Panc1 (cell line): ENCODE measurements around the gene IL6.

Source experiments
- POLR2AphosphoS5 ChIP-seq: IDR thresholded peaks from 2 replicates; pipeline ENCODE4 v1.6.1; 2012; ENCODE audit warnings: mild to moderate bottlenecking, low read depth, low read length, moderate library complexity
- TF ChIP-seq, protein P1 (sequence below): fragments of 450-650 bp; IDR thresholded peaks from 2 replicates; pipeline ENCODE4 v1.5.1; 2017; ENCODE audit warnings: mild to moderate bottlenecking
- TF ChIP-seq, protein P2 (sequence below), 2 experiments: IDR thresholded peaks; 2 replicates each; pipeline ENCODE4 v1.6.1; 2011 to 2012; ENCODE audit warnings: low read depth in 2 of 2, control low read depth in 1 of 2, low read length in 1 of 2, mild to moderate bottlenecking in 1 of 2, moderate library complexity in 1 of 2; ENCODE audit not compliant: insufficient read depth in 1 of 2

- TF ChIP-seq, protein P1, sequence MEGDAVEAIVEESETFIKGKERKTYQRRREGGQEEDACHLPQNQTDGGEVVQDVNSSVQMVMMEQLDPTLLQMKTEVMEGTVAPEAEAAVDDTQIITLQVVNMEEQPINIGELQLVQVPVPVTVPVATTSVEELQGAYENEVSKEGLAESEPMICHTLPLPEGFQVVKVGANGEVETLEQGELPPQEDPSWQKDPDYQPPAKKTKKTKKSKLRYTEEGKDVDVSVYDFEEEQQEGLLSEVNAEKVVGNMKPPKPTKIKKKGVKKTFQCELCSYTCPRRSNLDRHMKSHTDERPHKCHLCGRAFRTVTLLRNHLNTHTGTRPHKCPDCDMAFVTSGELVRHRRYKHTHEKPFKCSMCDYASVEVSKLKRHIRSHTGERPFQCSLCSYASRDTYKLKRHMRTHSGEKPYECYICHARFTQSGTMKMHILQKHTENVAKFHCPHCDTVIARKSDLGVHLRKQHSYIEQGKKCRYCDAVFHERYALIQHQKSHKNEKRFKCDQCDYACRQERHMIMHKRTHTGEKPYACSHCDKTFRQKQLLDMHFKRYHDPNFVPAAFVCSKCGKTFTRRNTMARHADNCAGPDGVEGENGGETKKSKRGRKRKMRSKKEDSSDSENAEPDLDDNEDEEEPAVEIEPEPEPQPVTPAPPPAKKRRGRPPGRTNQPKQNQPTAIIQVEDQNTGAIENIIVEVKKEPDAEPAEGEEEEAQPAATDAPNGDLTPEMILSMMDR = no peak
- no peak for TF ChIP-seq POLR2AphosphoS5
- TF ChIP-seq, protein P2, sequence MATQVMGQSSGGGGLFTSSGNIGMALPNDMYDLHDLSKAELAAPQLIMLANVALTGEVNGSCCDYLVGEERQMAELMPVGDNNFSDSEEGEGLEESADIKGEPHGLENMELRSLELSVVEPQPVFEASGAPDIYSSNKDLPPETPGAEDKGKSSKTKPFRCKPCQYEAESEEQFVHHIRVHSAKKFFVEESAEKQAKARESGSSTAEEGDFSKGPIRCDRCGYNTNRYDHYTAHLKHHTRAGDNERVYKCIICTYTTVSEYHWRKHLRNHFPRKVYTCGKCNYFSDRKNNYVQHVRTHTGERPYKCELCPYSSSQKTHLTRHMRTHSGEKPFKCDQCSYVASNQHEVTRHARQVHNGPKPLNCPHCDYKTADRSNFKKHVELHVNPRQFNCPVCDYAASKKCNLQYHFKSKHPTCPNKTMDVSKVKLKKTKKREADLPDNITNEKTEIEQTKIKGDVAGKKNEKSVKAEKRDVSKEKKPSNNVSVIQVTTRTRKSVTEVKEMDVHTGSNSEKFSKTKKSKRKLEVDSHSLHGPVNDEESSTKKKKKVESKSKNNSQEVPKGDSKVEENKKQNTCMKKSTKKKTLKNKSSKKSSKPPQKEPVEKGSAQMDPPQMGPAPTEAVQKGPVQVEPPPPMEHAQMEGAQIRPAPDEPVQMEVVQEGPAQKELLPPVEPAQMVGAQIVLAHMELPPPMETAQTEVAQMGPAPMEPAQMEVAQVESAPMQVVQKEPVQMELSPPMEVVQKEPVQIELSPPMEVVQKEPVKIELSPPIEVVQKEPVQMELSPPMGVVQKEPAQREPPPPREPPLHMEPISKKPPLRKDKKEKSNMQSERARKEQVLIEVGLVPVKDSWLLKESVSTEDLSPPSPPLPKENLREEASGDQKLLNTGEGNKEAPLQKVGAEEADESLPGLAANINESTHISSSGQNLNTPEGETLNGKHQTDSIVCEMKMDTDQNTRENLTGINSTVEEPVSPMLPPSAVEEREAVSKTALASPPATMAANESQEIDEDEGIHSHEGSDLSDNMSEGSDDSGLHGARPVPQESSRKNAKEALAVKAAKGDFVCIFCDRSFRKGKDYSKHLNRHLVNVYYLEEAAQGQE (IDR thresholded peaks at IDR 0.05; ENCODE audit: insufficient read depth in 1 of 2, low read depth in 2 of 2, low read length in 1 of 2) = no peak
Observed at GRCh38 chr7:22698767-22699166, 28.2 kb upstream of the IL6 start.
